ENCODE results near the gene TFCP2L1. TPM values are rescaled to one million over a fixed set of nuclear protein-coding genes. Genes with fewer than 3 reads are reported as not detected.

TFCP2L1 gene
- polyA plus RNA-seq, 1 experiment, result 0.01 TPM

DNA sequence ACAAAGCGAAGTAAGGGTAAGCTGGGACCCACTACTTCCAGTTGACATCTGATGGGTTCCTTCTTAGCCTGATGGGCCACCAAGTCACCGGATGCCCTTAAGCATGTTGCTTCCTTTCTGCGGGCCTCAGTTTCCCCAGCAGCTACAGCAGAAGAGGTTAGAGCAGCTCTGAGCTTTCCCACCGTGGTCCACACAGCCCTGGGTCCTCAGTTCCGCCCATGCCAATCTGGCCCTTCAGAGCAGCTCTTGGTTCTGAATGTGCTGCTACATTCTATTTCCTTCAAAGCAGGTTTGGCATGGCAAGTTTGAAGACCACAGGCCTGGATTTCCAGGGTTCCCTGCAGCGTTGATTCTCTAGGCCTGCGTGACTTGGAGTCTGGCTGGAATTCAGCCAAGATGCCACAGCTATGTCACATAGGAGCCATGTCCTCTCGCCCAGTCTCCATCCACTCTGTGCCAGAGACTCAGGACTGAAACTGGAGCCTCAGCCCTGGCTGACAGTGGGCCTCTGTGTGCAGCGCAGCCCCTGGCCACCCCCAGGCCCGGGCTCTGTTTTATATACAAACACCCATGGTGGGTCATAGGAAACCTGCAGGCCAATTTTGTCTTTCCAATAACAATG, 79.6 kb downstream of the TFCP2L1 start:
- CTCF ChIA-PET, result no interaction called here
- no peak overlapping the region for H3K4me3 ChIP-seq (ENCODE audit: low read depth, low read length)
- no peak for DNase-seq (ENCODE audit: low read depth)

DNA sequence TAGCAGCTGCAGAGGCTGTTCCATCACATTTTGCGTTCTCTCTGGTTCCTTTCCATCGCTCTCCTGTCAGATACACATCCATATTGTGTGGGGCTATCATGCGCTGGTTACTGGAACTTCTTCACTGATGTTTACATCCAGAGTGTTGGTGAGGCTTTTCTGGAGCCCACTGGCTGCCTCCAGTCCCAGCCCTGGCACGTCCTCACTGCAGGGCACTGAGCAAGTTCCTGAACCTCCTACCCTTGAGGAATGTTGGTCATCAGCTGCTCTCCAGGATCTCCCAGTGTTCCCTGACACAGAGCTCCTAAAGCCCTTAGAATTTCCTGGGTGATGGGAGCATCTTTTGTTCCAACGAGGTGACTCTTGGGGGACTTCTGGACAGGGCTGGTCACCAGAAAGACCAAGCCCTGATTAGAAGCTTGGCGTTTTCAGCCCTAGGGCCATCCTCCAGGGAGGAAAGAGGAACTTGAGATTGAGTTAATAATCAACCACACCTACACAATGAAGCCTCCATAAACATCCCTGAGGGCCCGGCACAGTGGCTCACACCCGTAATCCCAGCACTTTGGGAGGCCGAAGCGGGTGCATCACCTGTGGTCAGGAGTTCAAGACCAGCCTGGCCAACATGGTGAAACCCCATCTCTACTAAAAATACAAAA, 81.3 kb downstream of the TFCP2L1 start:
- CTCF ChIA-PET, result no interaction called here

More for the DNA sequence above, 79.6 kb downstream of the TFCP2L1 start:
- Histone ChIP-seq H3K27me3 (ENCODE audit: control insufficient read depth, insufficient read depth, low read length) (peaks cover 3% of the 10 kb centered on the region; the same call in 1 of the 2 replicates), H3K36me3 (ENCODE audit: control insufficient read depth, insufficient read depth, low read length) (no peaks in the 10 kb centered on the region)
- POLR2A ChIA-PET, result no interaction called here
- TF ChIP-seq, protein P1, sequence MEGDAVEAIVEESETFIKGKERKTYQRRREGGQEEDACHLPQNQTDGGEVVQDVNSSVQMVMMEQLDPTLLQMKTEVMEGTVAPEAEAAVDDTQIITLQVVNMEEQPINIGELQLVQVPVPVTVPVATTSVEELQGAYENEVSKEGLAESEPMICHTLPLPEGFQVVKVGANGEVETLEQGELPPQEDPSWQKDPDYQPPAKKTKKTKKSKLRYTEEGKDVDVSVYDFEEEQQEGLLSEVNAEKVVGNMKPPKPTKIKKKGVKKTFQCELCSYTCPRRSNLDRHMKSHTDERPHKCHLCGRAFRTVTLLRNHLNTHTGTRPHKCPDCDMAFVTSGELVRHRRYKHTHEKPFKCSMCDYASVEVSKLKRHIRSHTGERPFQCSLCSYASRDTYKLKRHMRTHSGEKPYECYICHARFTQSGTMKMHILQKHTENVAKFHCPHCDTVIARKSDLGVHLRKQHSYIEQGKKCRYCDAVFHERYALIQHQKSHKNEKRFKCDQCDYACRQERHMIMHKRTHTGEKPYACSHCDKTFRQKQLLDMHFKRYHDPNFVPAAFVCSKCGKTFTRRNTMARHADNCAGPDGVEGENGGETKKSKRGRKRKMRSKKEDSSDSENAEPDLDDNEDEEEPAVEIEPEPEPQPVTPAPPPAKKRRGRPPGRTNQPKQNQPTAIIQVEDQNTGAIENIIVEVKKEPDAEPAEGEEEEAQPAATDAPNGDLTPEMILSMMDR (IDR thresholded peaks at IDR 0.05; ENCODE audit: insufficient read depth, low read depth, low read length), result no peak

DNA sequence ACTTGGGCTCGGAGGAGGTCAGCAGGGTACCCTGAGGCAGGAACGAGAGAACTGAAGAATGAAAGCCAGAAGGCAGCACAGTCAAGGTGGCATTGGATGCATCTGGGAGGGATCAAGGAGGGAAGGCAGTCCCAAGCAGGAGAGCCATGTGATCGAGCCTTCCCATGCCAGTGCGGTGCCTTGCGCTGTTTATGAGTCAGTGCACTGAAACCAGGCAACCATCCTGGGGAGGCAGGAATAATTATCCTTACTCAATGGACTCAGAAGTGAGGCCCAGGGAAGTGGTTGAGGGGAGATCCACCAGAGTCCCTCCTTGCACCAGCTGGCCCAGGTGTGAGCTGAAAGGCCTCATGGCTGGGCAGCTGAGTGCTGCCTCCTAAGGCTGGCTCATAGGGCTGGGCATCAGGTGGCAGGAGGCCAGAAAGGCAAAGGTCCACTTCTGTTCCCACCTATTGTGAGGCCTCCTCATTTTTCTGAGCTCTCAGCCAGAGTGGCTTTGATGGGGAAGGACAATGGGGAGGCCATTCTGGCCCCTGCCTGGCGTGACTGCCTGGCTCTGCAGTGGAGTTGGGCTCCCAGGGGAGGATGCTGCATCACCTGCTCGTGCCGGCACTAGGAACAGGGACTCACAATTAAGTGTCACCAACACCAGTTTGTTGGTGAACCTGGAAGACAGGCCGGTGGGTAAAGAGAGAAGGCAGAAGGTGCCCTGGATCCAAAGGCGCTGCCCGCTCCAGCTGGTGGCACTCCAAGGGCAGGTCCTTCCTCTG, 82.3 kb downstream of the TFCP2L1 start:
- POLR2A ChIA-PET, result no interaction called here
- TF ChIP-seq, protein P1 (IDR thresholded peaks at IDR 0.05; ENCODE audit: insufficient read depth, low read depth, low read length), result no peak
- no peaks in the 10 kb centered on the region for H3K36me3 ChIP-seq (ENCODE audit: control insufficient read depth, insufficient read depth, low read length)
- DNase-seq (ENCODE audit: low read depth), result no peak
- CTCF ChIA-PET, result no interaction called here
- no peak overlapping the region for H3K4me3 ChIP-seq (ENCODE audit: low read depth, low read length)
- H3K27me3 ChIP-seq (ENCODE audit: control insufficient read depth, insufficient read depth, low read length), result peaks cover 4% of the 10 kb centered on the region; the same call in 1 of the 2 replicates

More for the DNA sequence above, 81.3 kb downstream of the TFCP2L1 start:
- H3K36me3 ChIP-seq (ENCODE audit: control insufficient read depth, insufficient read depth, low read length), result no peaks in the 10 kb centered on the region
- POLR2A ChIA-PET, result no interaction called here
- H3K27me3 ChIP-seq (ENCODE audit: control insufficient read depth, insufficient read depth, low read length), result peaks cover 4% of the 10 kb centered on the region; the same call in 1 of the 2 replicates
- TF ChIP-seq, protein P1 (IDR thresholded peaks at IDR 0.05; ENCODE audit: insufficient read depth, low read depth, low read length), result no peak
- H3K4me3 ChIP-seq (ENCODE audit: low read depth, low read length), result no peak overlapping the region
- no peak for DNase-seq (ENCODE audit: low read depth)

DNA sequence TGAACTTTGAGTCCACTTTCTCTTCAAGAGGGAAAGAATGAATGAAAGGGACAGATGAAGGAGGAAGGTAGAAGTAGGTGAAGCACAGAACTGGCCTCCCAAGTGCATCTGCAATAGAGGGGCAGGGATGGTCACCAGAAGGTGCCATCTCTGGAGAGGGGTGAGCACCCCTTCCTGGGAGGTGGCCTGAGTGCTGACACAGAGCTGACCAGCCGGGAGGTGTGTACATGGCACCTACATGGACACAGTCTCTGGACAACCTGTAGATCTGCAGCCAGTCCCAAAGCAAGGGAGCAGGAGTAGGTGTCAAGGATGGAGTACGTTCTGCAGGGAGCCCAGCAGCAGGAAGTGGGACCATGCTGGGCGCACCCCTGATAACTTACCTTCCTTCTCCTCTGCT, 83.2 kb downstream of the TFCP2L1 start:
- ChIA-PET CTCF (interaction anchor here (0.7 to 1.0 kb wide), 2 partner anchors 9 to 47 kb away, joined by 3 read pairs; no protein-coding TSS in a partner anchor), POLR2A (interaction anchor here (0.6 kb wide), 1 partner anchor 151 kb away, joined by 3 read pairs; no protein-coding TSS in a partner anchor)

More for the DNA sequence above, 83.2 kb downstream of the TFCP2L1 start:
- TF ChIP-seq, protein P1 (IDR thresholded peaks at IDR 0.05; ENCODE audit: insufficient read depth, low read depth, low read length), result no peak
- DNase-seq (ENCODE audit: low read depth), result no peak
- peaks cover 4% of the 10 kb centered on the region; the same call in 1 of the 2 replicates for H3K27me3 ChIP-seq (ENCODE audit: control insufficient read depth, insufficient read depth, low read length)
- H3K36me3 ChIP-seq (ENCODE audit: control insufficient read depth, insufficient read depth, low read length), result no peaks in the 10 kb centered on the region
- no peak overlapping the region for H3K4me3 ChIP-seq (ENCODE audit: low read depth, low read length)

Measured in BJ (cell line).